A673 (cell line): Measurements from ENCODE around the gene GNG12.

Experiments used
- EZH2 ChIP-seq: fragments of 200-600 bp; sonication (generic); IDR thresholded peaks from 2 replicates; pipeline ENCODE4 v1.6.1; 2017; ENCODE audit warnings: borderline replicate concordance, low read depth, mild to moderate bottlenecking, mixed read lengths, antibody characterized with exemption, low read length; ENCODE audit not compliant: poor library complexity, severe bottlenecking
- TF ChIP-seq, protein P1 (sequence below): fragments of 300-800, 200-600 bp; sonication (generic); conservative IDR thresholded peaks from 2 replicates; pipeline ENCODE4 v1.5.1; 2017; ENCODE audit warnings: low read depth, mild to moderate bottlenecking, antibody characterized with exemption, low read length, moderate library complexity, mixed read lengths

DNA sequence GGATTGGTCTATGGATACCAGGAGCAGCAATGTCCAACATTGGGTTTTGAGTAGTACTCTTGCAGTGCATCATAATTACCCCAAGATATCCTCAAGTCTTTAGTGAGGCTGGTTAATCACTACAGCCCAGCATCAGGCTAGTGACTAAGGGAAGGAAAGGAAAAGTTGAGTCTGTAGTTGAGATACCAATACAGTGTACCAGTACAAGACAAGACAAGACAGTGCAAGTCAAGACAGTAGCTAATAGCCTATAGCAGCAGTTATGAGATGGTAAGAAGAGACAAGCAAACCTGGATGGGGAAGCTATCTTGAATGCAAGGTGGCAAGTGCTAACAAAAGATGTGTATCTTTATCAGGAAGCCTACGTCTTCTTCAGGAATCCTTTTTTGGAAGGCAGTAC lies 13.3 kb upstream of the GNG12 start:
- TF ChIP-seq, protein P1, sequence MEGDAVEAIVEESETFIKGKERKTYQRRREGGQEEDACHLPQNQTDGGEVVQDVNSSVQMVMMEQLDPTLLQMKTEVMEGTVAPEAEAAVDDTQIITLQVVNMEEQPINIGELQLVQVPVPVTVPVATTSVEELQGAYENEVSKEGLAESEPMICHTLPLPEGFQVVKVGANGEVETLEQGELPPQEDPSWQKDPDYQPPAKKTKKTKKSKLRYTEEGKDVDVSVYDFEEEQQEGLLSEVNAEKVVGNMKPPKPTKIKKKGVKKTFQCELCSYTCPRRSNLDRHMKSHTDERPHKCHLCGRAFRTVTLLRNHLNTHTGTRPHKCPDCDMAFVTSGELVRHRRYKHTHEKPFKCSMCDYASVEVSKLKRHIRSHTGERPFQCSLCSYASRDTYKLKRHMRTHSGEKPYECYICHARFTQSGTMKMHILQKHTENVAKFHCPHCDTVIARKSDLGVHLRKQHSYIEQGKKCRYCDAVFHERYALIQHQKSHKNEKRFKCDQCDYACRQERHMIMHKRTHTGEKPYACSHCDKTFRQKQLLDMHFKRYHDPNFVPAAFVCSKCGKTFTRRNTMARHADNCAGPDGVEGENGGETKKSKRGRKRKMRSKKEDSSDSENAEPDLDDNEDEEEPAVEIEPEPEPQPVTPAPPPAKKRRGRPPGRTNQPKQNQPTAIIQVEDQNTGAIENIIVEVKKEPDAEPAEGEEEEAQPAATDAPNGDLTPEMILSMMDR = no peak
- TF ChIP-seq EZH2 = no peak
